Right lobe of liver (tissue), 4 donors: ENCODE results near the gene FBXL14.

Experiments
- POLR2A ChIP-seq: fragments of 450-650 bp; IDR thresholded peaks from one replicate; pipeline ENCODE4 v1.6.1; 2017; ENCODE audit warnings: antibody characterized with exemption, mild to moderate bottlenecking
- TF ChIP-seq, protein P1 (sequence below), 4 donors: fragments of 200-600 bp in 3 of 4; fragments of 450-650 bp in 1 of 4; IDR thresholded peaks; one replicate each; pipeline versions ENCODE4 v1.5.1 to v1.8.0; 2016 to 2022; ENCODE audit warnings: antibody characterized with exemption in 4 of 4, mild to moderate bottlenecking in 2 of 4
- donor health status: DM: no; HTN: no; CAD: no.
- donor health status: DM: no; HTN: no; CAD: no.
- donor health status: DM: no; HTN: yes; CAD: no.

- TF ChIP-seq, protein P1, sequence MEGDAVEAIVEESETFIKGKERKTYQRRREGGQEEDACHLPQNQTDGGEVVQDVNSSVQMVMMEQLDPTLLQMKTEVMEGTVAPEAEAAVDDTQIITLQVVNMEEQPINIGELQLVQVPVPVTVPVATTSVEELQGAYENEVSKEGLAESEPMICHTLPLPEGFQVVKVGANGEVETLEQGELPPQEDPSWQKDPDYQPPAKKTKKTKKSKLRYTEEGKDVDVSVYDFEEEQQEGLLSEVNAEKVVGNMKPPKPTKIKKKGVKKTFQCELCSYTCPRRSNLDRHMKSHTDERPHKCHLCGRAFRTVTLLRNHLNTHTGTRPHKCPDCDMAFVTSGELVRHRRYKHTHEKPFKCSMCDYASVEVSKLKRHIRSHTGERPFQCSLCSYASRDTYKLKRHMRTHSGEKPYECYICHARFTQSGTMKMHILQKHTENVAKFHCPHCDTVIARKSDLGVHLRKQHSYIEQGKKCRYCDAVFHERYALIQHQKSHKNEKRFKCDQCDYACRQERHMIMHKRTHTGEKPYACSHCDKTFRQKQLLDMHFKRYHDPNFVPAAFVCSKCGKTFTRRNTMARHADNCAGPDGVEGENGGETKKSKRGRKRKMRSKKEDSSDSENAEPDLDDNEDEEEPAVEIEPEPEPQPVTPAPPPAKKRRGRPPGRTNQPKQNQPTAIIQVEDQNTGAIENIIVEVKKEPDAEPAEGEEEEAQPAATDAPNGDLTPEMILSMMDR (IDR thresholded peaks at IDR 0.05) = no peak
- TF ChIP-seq POLR2A = no peak
These were observed 41.4 kb downstream of the FBXL14 start for GRCh38 chr12:1552911-1553491.
